ENCODE measurements around the gene NKX3-2. TPM values are rescaled to one million over a fixed set of nuclear protein-coding genes. Genes with fewer than 3 reads are reported as not detected.

NKX3-2 gene
- total and polyA plus RNA-seq, 3 donors from 2014 or later: 0.50 to 1.3 (median 0.57) TPM

GRCh38 chr4:13531625-13531998 is 12.7 kb downstream of the NKX3-2 start:
- intact Hi-C loops (cut with DNase I; ENCODE audit: low total_unique reads): no loop called here

GRCh38 chr4:13530823-13531624 is 13.3 kb downstream of the NKX3-2 start:
- whole genome bisulfite sequencing, 2 donors: 4 to 8% methylated on average over 23 to 35 of the region's 35 CpGs
- Histone ChIP-seq H3K27ac (no peak overlapping the region), H3K4me3 (no peak overlapping the region), H3K9me3 (no peaks in the 10 kb centered on the region), H3K4me1 (peaks cover 4% of the 10 kb centered on the region), H3K36me3 (ENCODE audit: low read depth, missing control alignments) (no peaks in the 10 kb centered on the region), H3K27me3 (peaks cover 3% of the 10 kb centered on the region)
- intact Hi-C loops (cut with DNase I; ENCODE audit: low total_unique reads): no loop called here
- DNase-seq: no peak
- no peak for TF ChIP-seq CTCF (IDR thresholded peaks at IDR 0.05)
- no peak for TF ChIP-seq POLR2A (IDR thresholded peaks at IDR 0.05)

More at GRCh38 chr4:13531625-13531998, 12.7 kb downstream of the NKX3-2 start:
- no peak for DNase-seq
- Histone ChIP-seq H3K4me1 (peaks cover 4% of the 10 kb centered on the region), H3K9me3 (no peaks in the 10 kb centered on the region), H3K27me3 (peaks cover 3% of the 10 kb centered on the region), H3K36me3 (ENCODE audit: low read depth, missing control alignments) (no peaks in the 10 kb centered on the region), H3K27ac (no peak overlapping the region), H3K4me3 (no peak overlapping the region)
- TF ChIP-seq POLR2A (IDR thresholded peaks at IDR 0.05): no peak
- no peak for TF ChIP-seq CTCF (IDR thresholded peaks at IDR 0.05)
- 25% methylated on average over 8 of the region's 8 CpGs for WGBS, 2 donors

GRCh38 chr4:13529128-13529919 is 15.0 kb downstream of the NKX3-2 start:
- WGBS, 2 donors: 3 to 5% methylated on average over 34 to 37 of the region's 37 CpGs
- Histone ChIP-seq H3K27ac (no peak overlapping the region), H3K9me3 (no peaks in the 10 kb centered on the region), H3K4me1 (peaks cover 4% of the 10 kb centered on the region), H3K4me3 (no peak overlapping the region), H3K27me3 (no peaks in the 10 kb centered on the region), H3K36me3 (ENCODE audit: low read depth, missing control alignments) (no peaks in the 10 kb centered on the region)
- TF ChIP-seq CTCF (IDR thresholded peaks at IDR 0.05) (no peak), POLR2A (IDR thresholded peaks at IDR 0.05) (no peak)
- intact Hi-C loops (cut with DNase I; ENCODE audit: low total_unique reads): no loop called here
- DNase-seq: no peak

GRCh38 chr4:13528821-13529127 is 15.5 kb downstream of the NKX3-2 start:
- Histone ChIP-seq H3K4me3 (no peak overlapping the region), H3K27me3 (no peaks in the 10 kb centered on the region), H3K27ac (no peak overlapping the region), H3K36me3 (ENCODE audit: low read depth, missing control alignments) (no peaks in the 10 kb centered on the region), H3K4me1 (peaks cover 4% of the 10 kb centered on the region), H3K9me3 (no peaks in the 10 kb centered on the region)
- no peak for DNase-seq
- TF ChIP-seq POLR2A (IDR thresholded peaks at IDR 0.05) (no peak), CTCF (IDR thresholded peaks at IDR 0.05) (no peak)
- intact Hi-C loops (cut with DNase I; ENCODE audit: low total_unique reads): no loop called here
- 3 to 8% methylated on average over 5 of the region's 5 CpGs for WGBS, 2 donors

All from testis (tissue), 3 donors.